Brain microvascular endothelial cell (primary cell): Measurements from ENCODE around the gene DPYD.

Experiments
- DNase-seq: peaks from one replicate; pipeline ENCODE4 v3.0.0-alpha.2; 2020
- H3K27ac ChIP-seq: fragments of 250-450 bp; sonication (Bioruptor Pico); 2 replicates; pipeline ENCODE4 v1.5.1; 2020; ENCODE audit warnings: mild to moderate bottlenecking, moderate library complexity
- H3K27me3 ChIP-seq: fragments of 250-450 bp; sonication (Bioruptor Pico); replicated peaks from 2 replicates; pipeline ENCODE4 v1.5.1; 2020; ENCODE audit warnings: mild to moderate bottlenecking
- H3K36me3 ChIP-seq: fragments of 250-450 bp; sonication (Bioruptor Pico); replicated peaks from 2 replicates; pipeline ENCODE4 v1.5.1; 2020; ENCODE audit warnings: mild to moderate bottlenecking
- H3K4me3 ChIP-seq: 2 replicates; pipeline ENCODE4 v1.5.1; 2011; ENCODE audit warnings: low read depth, mild to moderate bottlenecking, control low read depth, low read length, moderate library complexity
- CTCF ChIP-seq: IDR thresholded peaks from 2 replicates; pipeline ENCODE4 v1.5.1; 2011; ENCODE audit warnings: low read depth, mild to moderate bottlenecking, moderate library complexity, low read length, control low read depth, inconsistent platforms; ENCODE audit errors: missing control alignments
- in situ Hi-C: cut with HindIII; loops from 2 replicates; pipeline ENCODE4 v1.10.0; 2017; ENCODE audit warnings: low sequenced_read_pairs, low pct_ligation_motif_present

DPYD gene

GRCh38 chr1:97262842-97263241 is 658.0 kb downstream of the DPYD start:
- H3K27ac ChIP-seq = no peak overlapping the region
- no peaks in the 10 kb centered on the region for H3K36me3 ChIP-seq
- no peaks in the 10 kb centered on the region for H3K27me3 ChIP-seq
- no peak for DNase-seq
- TF ChIP-seq CTCF = no peak
- H3K4me3 ChIP-seq = no peak overlapping the region
- in situ Hi-C loops = no loop called here

GRCh38 chr1:97258597-97258996 is 662.2 kb downstream of the DPYD start:
- DNase-seq = no peak
- H3K27ac ChIP-seq = no peak overlapping the region
- H3K4me3 ChIP-seq = no peak overlapping the region
- no peaks in the 10 kb centered on the region for H3K27me3 ChIP-seq
- in situ Hi-C loops = no loop called here
- no peaks in the 10 kb centered on the region for H3K36me3 ChIP-seq
- TF ChIP-seq CTCF = no peak

GRCh38 chr1:97254731-97255463 is 665.9 kb downstream of the DPYD start:
- Histone ChIP-seq H3K27me3 (no peaks in the 10 kb centered on the region), H3K36me3 (no peaks in the 10 kb centered on the region), H3K4me3 (no peak overlapping the region), H3K27ac (no peak overlapping the region)
- in situ Hi-C loops = no loop called here
- no peak for TF ChIP-seq CTCF
- no peak for DNase-seq

GRCh38 chr1:97252925-97253324 is 667.9 kb downstream of the DPYD start:
- Histone ChIP-seq H3K36me3 (no peaks in the 10 kb centered on the region), H3K27ac (no peak overlapping the region), H3K27me3 (no peaks in the 10 kb centered on the region), H3K4me3 (no peak overlapping the region)
- no peak for TF ChIP-seq CTCF
- no peak for DNase-seq
- in situ Hi-C loops = no loop called here

- H3K27ac ChIP-seq = no peak overlapping the region
- H3K36me3 ChIP-seq = no peaks in the 10 kb centered on the region
- TF ChIP-seq CTCF = no peak
- no peak overlapping the region for H3K4me3 ChIP-seq
- DNase-seq = no peak
- in situ Hi-C loops = no loop called here
- no peaks in the 10 kb centered on the region for H3K27me3 ChIP-seq
Measured at GRCh38 chr1:97252076-97252475, 668.8 kb downstream of the DPYD start.

GRCh38 chr1:97247196-97247595 is 673.6 kb downstream of the DPYD start:
- DNase-seq = no peak
- no peak overlapping the region for H3K4me3 ChIP-seq
- no peaks in the 10 kb centered on the region for H3K27me3 ChIP-seq
- in situ Hi-C loops = no loop called here
- no peaks in the 10 kb centered on the region for H3K36me3 ChIP-seq
- TF ChIP-seq CTCF = no peak
- H3K27ac ChIP-seq = no peak overlapping the region
